GM19452 (cell line): ENCODE data around the gene PRELP.

Source experiments
- ATAC-seq: cut with Tn5 transposase; IDR thresholded peaks from one replicate; pipeline ENCODE4 v1.9.1; 2021; ENCODE audit not compliant: unreplicated experiment

Gene PRELP

DNA sequence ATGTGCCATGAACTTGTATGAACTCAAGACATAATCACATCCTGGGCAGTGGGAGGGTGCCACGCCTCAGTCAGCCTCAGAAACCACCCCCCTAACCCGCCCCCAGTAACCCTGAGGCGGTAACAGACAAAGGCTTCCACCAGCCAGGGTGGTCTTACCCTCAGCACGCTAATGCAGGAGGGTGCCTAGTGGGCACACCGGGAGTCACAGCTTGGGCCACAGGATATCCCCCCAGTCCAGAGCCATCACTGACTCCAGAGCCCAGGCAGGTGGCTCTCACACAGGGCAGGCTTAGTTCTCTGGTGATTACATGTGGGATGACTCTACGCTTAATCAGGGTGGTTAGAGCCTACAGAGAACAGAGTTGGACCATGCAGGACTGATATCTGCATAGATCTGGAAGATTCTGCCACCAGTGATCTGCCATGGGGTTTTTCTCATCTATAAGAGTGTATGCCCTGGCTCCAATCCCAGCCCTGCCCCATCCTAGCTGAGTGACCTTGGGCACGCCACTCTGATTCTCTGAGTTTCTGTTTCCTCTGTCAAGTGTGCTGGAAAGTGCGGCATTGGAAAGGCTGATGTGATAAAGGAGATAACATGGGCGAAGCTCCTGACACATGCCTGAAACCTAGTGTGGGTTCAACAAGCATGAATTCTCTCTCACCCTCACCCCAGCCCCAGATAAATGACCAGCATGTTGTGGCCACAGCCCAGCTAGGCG, 45.6 kb downstream of the PRELP start:
- no peak for ATAC-seq

GRCh38 chr1:203521812-203522211, 46.2 kb downstream of the PRELP start:
- no peak for ATAC-seq

GRCh38 chr1:203522237-203522636, 46.6 kb downstream of the PRELP start:
- ATAC-seq: no peak

GRCh38 chr1:203523667-203524066, 48.1 kb downstream of the PRELP start:
- ATAC-seq: no peak

GRCh38 chr1:203524152-203524551, 48.5 kb downstream of the PRELP start:
- ATAC-seq: no peak

- ATAC-seq: no peak
These were observed 49.2 kb downstream of the PRELP start for GRCh38 chr1:203524824-203525223.

DNA sequence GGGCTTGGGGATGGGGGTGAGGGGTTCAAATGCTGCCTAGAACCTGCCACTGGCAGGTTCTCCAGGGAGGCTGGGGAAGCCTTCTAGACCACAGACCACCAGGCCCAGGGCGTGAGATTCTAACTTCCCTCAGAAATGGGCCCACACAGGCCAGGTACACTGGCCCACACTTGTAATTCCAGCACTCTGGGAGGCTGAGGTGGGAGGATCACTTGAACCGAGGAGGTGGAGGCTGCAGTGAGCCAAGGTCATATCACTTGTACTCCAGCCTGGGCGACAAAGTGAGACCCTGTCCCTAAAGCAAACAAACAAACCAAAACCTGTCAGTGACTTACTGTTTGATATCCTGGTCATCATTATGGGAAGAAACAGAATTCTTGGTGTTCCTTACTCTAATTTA, 50.1 kb downstream of the PRELP start:
- no peak for ATAC-seq

- no peak for ATAC-seq
These were observed 50.5 kb downstream of the PRELP start for GRCh38 chr1:203526130-203526529.

DNA sequence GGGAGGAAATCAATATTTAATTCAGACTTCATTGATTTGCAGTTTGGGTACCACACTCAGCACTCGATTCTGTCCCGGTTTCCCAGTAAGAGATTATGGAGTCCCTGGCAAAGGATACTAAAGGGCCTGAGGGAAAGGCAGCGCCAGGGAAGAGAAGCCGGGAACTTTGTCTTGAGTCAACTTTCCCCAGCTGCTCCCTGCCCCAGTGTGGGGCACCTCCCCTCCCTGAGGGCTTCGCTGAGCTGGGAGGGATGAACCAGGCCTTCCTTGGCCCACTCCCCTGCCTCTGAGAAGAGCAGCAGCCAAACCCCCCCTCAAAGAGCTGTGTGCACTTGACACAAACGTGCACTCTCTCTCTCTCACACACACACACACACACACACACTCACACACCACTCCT, 51.0 kb downstream of the PRELP start:
- no peak for ATAC-seq

DNA sequence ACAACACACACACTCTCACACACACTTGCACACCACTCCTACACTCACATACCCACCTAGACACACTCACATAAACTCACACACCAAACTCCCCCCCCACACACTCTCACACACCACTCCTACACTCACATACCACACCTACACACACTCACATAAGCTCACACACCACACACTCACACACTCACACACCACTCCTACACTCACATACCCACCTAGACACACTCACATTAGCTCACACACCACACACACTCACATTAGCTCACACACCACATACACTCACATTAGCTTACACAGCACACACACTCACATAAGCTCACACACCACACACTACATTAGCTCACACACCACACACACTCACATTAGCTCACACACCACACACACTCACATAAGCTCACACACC, 51.4 kb downstream of the PRELP start:
- ATAC-seq: no peak

- no peak for ATAC-seq
These were observed 52.5 kb downstream of the PRELP start for GRCh38 chr1:203528063-203528462.

DNA sequence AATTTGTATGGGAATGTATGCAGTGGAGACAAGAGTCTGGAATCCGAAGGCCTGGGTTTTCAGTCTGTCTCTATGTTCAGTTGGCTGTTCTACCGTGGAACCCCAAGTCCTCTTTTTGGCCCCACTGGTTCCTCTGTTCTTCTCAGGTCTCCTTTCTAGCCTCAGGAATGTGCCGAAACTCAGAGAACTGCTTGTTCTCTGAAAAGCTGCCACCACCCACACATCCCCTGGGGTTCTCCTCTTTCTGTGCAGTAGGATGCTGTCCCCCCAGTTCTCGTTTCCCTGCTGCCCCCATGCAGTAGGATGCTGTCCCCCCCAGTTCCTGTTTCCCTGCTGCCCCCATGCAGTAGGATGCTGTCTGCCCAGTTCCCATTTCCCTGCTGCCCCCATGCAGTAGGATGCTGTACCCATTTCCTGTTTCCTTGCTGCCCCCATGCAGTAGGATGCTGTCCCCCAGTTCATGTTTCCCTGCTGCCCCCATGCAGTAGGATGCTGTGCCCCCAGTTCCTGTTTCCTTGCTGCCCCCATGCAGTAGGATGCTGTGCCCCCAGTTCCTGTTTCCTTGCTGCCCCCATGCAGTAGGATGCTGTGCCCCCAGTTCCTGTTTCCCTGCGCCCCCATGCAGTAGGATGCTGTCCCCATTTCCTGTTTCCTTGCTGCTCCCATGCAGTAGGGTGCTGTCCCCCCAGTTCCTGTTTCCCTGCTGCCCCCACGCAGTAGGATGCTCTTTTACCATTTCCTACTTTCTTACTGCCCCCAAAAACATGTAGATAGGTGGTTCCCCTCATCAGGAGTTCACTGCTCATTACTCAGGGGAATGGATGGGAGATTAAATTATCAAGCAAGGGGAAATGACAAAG, 53.6 kb downstream of the PRELP start:
- ATAC-seq: no peak

DNA sequence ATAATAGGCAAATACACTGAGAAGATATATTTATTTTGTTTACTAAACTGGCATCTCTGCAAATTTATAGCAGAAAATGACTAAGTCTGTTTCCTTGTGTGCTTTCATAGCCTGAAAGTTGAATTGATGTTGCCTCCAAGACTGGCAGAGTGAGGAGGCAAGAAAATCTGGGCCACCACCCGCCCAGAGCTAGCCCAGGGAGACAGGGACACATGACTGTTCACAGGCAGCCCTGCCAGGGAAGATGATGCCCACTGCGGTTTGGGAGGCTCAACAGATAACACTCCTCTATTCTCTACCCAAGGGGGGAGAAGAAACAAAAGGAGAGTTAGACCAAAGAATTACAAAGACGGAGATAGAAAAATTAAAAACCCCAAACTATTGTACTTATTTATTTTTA, 55.5 kb downstream of the PRELP start:
- no peak for ATAC-seq

GRCh38 chr1:203534012-203534411, 58.4 kb downstream of the PRELP start:
- no peak for ATAC-seq

DNA sequence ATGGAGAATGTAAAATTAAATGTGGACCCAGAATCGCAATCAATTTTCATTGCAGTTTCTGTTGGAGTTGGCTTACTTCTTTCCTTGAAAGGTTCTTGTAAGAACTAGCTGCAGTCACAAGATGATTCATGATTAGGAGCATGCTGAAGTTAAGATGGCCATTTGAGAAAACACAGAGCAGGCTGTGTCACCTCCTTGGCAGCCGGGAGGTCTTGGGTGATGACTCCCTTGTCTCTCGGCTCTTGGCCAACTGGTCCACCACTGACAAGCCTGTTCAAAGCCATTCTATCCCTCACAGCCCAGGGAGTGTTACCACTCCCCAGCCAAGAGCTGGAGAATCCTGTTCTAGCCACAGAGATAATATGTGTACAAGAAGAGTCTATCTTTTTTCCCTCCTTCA, 58.9 kb downstream of the PRELP start:
- no peak for ATAC-seq

DNA sequence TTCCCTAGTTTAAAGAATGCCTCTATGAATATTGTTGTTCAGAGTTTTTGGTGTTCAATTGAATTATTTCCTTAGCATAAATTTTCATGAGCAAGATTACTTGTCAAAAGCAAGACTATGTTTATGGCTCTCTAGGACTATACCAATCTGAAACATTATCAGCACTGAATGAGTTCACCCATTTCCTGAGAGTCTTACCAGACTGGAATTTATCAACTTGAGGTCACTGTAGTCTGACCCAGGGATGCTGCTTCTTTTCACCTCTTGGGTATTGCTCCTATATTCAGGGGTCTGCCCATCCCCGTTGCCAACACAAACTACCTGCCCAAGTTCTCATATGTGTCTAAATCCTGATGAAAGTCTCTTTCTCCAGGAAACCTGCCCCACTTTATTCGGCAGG, 61.0 kb downstream of the PRELP start:
- ATAC-seq: no peak

DNA sequence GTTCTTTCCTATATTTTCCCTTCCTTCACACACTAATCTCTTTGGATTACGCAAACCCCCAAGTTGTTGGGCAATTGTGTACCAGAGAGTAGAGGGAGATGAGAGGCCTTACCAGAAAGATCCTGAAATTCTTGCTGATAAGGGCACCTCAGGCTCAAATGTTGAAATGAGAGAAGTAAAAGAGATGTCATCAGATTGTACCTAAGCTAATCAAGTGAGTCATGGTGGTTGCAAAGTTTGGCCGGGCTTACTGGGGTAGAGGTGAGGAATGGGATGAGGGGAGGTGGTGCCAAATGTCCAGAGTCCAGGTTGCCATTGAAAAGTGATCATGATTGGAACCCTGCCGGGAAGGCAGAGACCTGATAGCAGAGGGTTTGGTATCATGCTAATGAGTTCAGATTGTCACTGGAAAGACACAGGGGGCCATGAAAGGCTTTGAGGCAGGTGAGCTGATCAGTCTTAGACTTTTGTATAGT, 61.4 kb downstream of the PRELP start:
- no peak for ATAC-seq

GRCh38 chr1:203537806-203538464, 62.3 kb downstream of the PRELP start:
- ATAC-seq: no peak

DNA sequence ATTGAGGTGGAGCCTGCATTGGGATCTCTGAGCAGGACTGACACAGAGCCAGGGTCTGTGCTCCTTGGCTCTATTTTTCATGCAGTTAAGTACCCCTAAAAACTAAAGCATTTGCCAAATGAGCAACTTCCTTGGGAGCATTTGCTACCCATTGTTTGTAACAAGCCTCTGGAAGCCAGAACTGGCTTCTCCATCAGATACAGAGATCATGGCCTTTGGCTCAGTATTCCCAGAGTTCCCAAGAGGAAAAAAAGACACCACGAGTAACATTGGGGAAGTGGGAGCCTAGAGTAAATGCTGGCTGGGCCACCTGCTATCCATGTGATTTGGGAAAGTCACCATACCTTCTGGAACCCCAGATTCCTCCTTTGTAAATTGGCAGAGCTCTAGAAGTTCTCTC, 63.1 kb downstream of the PRELP start:
- no peak for ATAC-seq

DNA sequence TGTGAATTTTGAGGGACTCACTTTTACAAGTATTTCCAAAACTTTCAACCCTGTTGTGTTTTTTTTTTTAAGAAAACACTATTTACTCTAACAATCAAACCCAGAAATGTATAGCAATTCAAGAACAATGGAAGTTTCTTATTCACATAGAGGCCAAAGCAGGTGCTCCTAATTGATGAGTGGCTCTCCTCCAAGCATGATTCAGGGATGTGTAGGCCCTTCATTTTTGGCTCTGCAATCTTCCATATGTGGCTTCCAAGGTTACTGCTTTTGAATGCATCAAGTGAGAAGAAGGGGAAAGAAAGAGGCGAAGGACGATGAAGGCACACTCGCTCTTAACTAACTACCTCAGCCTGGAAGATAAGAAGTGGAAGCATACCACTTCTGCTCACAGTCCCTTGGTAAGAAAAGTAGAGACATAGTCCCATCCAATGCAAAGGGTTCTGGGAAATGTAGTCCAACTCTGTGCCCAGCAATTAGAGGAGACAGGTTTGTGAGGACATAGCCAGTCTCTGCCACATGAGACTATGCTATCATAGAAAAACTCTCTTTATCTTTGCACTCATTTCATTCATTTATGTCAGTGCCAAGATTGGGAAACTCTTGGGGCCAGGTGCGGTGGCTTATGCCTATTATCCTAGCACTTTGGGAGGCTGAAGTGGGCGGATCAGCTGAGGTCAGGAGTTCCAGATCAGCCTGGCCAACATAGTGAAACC, 64.4 kb downstream of the PRELP start:
- no peak for ATAC-seq
